NCI-H82 treated with DMSO at 0.1 percent for 48 hours (cell line): ENCODE results near the gene DNAH8.

Source experiments
- DNase-seq: peaks from one replicate; lab custom pipeline; 2025; ENCODE audit not compliant: unreplicated experiment; lab: John Stamatoyannopoulos, UW

Gene DNAH8

DNA sequence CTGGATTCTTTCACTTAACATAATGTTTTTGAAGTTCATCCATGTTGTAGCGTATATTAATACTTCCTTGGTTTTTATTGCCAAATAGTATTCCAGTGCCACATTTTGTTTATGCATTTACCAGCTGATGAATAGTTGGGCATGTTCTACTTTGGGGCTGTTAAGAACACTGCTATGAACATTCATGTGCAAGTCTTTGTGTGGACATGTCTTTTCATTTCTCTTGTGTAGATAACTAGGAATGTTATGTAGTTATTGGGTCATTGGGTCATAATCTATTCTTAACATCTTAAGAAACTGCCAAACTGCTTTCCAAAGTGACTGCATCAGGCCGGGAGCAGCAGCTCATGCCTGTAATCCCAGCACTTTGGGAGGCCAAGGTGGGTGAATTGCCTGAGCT is 289.7 kb downstream of the DNAH8 start:
- no peak for DNase-seq

DNA sequence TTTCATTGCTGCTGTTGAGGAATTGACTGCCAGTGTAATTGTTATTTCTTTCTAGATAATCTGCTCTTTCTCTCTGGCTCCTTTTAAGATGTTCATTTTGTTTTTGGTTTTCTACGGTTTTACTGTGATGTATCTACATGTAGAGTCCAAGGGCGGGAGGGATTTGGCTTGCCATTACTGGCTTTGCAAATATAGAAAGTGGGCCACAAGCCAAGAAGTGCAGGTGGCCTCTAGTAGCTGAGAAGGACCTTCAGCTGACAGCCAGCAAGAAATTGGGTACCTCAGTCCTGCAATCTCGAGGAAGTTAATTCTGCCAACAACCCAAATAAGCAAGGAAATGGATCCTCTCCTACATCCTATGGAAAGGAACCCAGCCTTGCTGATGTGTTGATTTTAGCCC is 290.7 kb downstream of the DNAH8 start:
- no peak for DNase-seq

DNA sequence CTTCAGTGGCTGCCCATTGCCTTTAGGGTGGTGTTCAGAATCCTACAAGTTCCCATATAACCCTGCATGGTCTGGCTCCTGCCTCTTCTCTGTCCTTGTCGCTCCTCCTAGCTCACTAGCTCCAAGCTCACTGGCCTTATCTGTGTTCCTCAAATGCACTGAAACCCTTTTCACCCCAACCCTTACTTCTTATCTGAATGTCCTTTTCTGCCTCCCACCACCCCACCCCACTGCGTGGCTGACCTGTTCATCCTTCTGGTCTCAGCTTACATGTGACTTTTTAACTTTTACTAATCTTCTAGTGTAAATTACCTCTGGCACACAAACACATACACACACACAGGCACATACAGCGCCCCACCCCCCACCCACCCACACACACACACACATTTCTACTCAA is 292.5 kb downstream of the DNAH8 start:
- DNase-seq, result no peak

DNA sequence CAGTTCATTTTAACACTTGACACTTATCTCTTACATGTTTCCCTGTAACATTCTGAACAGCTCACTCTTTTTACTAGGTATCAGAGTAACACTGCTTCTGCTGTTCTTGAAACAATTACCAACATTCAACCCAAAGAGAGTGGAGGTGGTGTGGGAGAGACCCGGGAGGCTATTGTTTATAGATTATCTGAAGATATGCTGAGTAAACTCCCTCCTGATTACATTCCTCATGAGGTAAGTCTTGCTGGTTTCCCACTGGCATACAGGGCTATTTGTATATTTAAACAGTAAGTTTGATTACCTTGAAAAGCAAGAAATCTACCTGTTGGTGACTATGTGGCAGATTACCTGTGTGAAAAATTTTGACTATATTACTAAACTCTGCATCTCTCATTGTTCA is 293.6 kb downstream of the DNAH8 start:
- no peak for DNase-seq

DNA sequence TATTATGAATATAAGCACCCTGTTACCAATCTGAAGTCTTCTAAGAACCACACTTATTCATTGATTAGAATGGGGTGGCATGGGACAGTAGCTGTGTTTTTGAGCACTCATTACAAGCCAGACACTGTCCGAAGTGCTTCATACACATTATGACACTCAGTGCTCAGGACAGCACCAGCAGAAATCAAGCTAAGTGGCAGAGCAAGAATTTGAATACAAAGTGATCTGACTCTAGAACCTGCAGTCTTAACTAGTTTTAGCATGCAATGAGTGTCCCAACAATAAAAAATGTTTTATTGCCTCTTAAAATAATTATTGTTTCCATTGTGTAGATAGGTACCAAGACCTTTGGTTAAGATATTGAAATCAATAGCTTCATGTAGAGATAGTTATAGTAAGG is 294.4 kb downstream of the DNAH8 start:
- DNase-seq, result no peak

DNA sequence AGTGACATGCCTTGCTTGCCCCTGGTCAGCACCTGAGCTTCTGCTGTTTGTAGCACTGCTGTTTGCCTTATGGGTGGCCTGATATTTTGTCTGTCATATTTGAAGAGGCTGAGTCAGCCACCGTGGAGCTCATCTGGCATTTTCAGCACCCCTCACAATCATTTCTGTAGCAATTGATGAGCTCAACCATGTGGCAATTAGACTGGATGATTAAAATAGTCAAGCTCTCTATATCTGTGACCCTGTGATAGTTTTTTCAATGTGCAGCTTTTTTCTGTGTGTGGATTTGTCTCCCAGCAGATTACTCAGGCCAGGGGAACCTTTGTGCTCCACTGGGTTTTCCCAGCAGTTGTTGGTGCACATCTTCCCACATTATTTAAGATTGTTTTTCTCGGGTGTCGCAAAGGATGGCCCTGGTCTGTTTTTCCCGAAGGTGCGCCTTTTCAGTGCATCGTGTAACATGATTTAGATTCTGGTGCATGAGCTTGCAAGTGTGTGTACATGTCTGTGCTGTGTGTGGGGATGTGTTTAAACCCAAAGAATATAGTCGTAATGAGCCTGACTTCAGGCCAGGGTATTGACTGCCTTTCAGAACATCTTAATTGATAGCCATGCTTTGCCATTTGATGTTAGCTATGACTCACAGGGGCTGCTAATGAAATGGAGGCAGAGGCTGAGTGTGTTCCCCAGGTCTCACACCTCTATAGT is 301.9 kb downstream of the DNAH8 start:
- no peak for DNase-seq

DNA sequence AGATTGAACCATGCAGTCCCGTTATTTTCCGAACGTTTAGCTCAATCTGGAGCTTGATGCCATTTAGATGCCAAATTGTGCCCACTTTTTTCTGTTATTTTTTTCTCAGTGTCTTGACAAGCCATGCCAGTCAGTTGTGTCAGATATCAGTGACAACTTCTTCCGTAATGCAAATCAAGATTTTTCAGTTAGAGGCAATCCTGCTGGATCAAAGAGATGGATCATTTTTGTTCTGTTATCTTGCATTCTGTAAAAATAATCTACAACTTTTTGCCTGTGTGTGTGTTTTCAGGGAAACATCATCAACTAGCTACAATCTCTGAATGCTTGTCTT is 302.4 kb downstream of the DNAH8 start:
- no peak for DNase-seq

DNA sequence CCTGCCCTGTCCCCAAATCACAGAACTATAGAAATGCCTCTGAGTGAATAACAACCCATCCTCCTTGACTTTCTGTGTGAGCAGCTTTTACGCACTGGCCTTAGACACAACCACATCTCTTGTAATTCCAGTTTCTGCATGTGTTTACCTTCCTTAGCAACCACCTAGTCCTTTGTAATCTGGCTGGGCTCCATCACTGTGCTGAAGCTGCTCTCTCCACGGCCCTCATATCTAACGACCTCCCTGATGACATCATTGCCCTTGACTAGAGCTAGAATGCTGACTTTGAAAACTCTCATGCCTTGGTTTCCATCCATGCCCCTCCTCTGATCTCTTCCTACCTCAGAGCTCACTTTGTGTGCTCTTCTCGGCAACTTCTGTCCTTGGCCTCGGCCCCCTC is 303.0 kb downstream of the DNAH8 start:
- no peak for DNase-seq

DNA sequence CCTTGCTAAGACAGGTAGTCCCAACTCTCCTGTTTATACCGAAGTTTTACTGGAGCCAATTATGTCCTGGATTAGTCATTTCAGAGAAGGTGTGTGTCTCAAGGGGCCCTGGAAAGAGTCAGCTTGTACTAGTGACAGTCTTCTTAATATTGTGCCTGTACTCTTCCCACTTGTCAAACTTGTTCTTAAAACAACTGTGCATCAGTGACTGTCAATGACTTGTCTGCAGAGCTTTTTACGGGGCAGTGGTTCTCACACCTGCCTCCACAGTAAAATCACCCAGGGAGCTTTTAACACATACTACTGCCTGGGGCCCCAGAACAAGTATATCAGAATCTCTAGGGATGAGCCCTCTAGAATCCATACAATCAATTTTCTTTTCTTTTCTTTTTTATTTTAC is 305.0 kb downstream of the DNAH8 start:
- no peak for DNase-seq

DNA sequence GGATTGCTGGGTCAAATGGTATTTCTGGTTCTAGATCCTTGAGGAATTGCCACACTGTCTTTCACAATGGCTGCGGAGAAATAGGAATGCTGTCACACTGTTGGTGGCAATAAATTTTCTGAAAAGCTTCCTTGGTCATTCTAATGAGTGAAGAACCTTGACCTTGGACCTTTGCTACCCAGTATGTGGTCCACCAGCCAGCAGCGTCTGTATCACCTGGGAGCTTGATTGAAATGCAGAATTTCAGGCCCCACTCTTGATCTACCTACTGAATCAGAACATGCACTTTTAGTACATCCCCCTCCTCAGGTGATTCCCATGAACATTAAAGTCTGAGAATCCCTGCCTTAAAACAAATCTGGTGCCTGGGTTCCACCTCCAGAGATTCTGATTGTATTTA is 305.9 kb downstream of the DNAH8 start:
- DNase-seq, result no peak

DNA sequence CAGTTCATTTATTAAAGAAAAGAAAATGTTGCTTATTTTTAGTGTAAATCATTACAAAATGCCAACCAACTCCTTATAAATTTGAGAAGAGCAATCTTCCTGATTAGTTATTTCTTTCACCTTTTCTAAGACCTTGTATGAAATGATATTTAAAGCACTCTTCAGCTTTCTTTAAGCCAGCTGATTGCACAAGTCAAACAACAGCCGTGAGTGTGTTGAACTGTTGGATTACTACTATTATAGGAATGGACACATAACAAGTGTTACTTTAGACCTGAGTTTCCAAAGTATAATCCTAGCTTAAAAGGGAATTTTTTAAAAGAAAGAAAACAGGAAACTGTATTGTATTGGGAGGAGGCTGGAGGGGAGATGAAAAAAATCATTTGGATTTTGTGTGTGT is 306.7 kb downstream of the DNAH8 start:
- no peak for DNase-seq

DNA sequence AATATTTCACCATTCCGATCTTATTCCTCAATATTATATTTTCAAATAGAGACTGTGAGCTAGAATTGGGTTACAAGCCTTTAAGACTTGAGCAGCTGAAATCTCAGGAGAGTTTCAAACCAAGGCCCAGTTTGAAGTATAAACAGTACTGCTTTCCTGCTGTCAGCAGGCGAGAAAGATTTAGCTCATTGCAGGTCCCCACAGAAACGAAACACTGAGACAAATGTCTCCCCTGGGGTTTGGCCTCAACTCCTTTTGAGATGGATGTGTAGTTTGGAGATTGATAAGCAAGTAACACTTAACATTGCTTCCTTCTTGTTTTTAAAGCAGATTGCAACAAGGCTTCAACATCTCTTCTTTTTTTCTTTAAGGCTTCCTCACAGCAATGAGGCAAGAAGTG is 311.1 kb downstream of the DNAH8 start:
- DNase-seq, result no peak

DNA sequence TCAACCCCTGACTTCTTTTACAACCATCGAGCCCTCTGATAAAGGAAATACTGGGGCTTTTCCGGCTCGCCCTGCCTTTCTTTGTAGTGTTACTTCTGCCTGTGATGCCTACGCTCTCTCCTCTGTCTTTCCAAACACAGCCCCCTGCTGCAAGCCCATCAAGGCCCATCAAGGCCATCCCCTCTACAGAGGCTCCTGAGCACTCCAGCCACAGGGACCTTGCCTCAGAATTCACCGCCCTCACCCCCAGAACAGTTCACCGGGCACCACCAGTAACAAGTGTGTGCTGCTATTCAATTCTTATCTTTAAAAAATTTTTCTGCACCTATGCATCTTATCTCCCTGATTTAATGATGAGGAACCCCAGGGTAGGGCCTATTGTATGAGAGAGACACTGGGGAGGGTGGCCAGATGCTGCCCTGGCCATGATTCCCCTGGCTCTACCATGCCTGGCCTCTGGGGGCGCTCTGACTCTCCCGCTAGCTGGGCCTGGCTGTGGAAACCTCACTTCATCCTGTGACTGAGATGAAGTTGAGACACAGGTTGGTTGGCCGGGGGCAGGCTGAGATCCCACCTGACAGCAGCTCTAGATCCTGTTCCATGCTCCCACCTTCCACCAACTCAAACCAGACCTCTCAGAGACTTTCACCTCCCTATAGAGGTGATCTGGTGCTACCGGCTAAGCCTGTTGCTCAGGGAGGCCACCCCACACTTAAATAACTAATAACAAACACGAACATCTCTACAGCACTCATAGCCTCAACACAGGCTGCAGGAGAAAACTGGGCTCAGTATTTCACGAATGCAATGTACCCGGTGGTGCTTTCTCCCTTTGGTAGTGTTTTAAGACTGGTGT is 314.3 kb downstream of the DNAH8 start:
- DNase-seq, result no peak

DNA sequence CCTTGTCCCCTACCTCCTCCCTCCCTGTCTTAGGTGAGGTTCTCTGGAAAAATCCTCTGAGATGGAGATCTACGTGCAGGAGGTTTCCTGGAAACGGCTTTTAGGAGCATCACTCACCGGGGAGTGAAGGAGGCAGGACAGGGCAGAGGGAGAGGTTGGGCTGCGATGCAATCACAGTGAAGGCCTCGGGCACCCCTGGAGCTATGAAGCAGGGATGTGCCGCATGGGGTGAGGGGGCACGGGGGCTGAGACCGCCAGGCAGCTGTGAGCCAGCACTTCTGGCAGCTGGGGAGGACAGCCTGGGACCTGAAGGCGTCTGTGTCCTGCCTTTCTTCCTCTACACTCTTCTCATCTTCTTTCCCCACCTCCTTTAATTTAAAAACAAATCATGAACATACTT is 320.6 kb downstream of the DNAH8 start:
- no peak for DNase-seq

DNA sequence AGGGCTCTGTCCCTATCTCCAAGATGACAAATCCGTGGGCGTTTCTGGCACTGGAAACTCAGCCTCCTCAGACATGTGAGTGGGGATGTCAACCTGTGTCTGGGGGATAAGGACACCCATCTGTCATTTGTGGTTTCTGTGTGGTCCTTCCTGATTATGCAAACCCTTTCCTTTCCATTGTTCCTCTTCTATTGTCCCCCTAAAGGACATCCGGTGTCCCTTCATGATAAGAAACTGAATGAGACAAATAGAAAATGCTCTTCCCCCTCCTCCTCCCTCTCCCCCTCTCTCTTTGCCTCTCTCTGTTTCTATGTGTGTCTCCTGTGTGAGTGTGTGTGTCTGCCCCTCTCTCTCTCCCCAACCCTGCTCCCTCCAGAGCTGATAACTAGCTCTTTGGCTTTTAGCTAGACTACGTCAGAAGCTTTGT is 322.0 kb downstream of the DNAH8 start:
- no peak for DNase-seq

DNA sequence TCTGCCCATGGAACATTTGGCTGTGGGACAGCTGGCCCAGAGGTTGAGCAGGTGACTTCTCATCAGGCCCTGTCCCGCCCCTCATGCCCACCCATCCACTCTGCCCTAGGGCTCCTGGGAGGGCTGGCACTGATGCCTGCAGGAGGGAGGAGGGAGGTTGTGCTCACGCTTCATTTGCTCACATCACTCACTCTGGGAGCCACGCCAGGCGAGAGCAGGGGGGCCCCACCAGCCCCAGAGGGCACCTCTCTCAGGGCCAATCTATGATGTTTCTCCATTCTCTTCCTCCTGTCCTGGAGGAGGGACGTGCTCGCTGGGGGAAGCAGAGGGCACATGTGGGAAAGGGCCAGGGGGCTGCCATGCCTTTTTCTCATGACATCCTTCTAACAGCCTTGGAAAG is 322.6 kb downstream of the DNAH8 start:
- no peak for DNase-seq

DNA sequence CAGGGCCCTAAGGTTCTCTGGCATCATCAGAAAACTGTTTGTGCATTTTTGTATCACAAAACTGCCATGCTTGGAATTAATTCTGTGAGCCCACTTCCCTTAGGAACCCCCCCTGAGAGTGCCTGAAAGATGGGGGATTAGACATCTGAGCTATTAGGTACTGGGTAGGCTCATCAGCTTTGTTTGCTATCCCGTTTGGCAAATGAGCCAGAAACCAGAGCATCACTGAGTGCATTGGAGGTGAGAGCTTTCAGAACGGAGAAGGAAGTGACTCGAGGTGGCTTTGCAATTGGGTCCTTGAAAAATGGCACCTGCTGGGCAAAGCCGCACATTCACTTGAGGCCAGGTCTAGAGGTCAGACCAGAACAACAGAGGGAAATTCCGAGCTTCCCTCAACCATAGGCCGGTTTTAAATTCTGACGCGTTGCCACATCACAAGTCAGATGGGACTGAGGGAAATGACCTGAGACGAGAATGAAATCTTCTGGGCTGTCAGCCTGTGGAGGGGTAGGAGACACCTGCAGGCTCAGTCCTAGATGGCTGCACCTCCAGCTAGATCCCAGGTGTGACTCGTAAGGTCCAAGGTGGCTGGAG is 325.1 kb downstream of the DNAH8 start:
- no peak for DNase-seq

DNA sequence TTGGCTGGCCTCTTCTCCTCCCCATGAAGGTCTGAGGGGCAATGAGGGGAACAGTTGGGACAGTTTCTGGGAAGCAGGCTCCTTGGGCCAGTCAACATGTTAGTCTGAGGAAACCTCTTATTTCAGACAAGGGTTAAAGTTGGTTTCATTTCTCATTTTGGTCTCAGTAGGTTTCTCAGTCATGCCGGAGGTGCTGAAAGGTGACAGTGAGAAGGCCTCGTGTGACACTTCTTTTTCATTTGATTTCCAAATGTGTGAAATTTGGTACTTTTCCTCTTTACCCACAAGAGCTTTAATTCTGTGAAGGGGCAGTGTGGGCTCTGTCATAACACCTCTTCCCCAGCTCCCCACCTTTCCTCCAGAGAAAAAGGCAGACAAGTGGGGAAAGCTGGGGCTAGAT is 326.0 kb downstream of the DNAH8 start:
- no peak for DNase-seq

DNA sequence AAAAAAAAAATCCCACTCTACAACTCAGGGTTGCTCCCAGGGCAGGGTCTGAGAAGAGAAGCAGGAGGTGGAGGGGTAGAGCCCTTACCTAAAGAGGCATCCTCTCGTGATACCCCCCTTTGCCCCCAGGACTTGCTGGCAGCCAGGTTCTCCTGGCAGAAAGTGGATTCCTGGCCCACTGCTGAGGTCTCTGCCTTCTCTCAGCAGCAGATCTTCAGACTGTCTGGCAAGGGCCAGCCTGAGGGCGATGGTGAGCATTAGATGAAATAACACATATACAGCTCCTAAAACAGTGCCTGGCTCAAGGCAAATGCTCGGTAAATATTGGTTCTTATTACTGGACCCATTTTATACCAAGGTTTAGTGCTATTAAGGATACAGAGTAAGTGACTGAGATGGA is 328.7 kb downstream of the DNAH8 start:
- DNase-seq, result no peak

DNA sequence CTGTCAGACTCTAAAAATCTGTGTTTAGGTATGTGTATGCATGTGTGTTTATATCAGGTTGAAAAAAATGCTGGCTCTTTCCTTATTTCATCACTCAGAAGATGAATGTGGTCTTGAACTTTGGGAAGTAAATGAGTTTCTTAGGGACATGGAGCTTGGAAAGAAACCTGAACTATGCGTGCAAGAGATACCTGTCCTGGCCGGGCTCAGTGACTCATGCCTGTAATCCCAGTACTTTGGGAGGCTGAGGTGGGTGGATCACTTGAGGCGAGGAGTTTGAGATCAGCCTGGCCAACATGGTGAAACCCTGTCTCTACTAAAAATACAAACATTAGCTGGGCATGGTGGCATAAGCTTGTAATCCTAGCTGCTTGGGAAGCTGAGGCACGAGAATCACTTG is 329.1 kb downstream of the DNAH8 start:
- no peak for DNase-seq

DNA sequence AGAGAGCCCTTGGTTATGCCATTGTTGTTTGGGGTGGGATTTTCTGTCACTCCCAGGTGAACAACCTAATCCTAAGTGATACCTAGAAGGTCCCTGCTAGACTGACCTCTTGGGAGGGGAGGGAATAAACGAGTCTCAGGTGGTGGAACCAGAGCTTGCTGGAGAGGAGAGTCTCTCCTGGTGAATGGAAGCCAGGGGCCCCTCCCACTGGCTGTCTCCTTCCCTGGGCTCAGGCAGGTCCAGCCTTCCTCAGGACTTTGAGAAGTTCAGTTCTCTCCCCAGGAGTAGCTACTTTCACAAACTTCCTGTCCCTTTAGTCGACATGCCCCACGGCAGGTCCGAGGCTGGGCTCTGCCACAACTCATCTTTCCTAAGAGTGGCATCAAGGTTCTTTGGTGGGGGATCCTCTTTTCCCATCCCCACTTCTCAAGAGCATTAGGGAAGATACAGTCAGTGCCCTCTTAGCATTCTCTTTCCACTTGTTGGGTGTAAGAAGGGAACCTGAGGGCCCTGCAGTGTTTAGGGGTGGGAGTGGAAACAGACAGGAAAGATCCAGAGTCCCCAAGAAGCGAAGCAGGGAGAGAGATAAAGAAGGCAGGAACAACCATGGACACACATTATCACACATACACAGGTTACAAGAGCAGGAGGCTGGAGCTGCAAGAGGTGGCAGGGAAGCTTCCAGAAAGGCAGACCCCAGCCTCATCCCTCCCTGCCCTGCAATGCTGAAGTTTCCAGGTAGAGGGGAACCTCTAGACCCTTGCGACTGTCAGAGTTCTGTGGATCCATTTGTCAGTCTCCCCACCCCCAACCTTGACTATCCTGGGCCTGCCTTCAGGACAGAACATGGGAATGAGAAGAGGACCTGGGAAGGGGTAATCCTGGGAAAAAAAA is 332.6 kb downstream of the DNAH8 start:
- no peak for DNase-seq
